ENCODE data around the gene ZBTB44.
"Not testable (repeated sequence)": the region's sequence is repeated elsewhere in the genome, so short reads cannot be mapped to it uniquely, and the experiment has no call there.

ZBTB44 gene

GRCh38 chr11:130269326-130269943 lies 45.3 kb downstream of the ZBTB44 start:
- TF ChIP-seq, protein P1, sequence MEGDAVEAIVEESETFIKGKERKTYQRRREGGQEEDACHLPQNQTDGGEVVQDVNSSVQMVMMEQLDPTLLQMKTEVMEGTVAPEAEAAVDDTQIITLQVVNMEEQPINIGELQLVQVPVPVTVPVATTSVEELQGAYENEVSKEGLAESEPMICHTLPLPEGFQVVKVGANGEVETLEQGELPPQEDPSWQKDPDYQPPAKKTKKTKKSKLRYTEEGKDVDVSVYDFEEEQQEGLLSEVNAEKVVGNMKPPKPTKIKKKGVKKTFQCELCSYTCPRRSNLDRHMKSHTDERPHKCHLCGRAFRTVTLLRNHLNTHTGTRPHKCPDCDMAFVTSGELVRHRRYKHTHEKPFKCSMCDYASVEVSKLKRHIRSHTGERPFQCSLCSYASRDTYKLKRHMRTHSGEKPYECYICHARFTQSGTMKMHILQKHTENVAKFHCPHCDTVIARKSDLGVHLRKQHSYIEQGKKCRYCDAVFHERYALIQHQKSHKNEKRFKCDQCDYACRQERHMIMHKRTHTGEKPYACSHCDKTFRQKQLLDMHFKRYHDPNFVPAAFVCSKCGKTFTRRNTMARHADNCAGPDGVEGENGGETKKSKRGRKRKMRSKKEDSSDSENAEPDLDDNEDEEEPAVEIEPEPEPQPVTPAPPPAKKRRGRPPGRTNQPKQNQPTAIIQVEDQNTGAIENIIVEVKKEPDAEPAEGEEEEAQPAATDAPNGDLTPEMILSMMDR (IDR thresholded peaks at IDR 0.05; ENCODE audit: control insufficient read depth, extremely low read depth, insufficient read depth): no peak
- DNase-seq (ENCODE audit: low read depth): no peak
- H3K4me3 ChIP-seq (ENCODE audit: low read depth, low read length): no peak overlapping the region

GRCh38 chr11:130263351-130263750 lies 51.4 kb downstream of the ZBTB44 start:
- DNase-seq (ENCODE audit: low read depth): no peak
- H3K4me3 ChIP-seq (ENCODE audit: low read depth, low read length): no peak overlapping the region
- TF ChIP-seq, protein P1 (IDR thresholded peaks at IDR 0.05; ENCODE audit: control insufficient read depth, extremely low read depth, insufficient read depth): no peak

DNA sequence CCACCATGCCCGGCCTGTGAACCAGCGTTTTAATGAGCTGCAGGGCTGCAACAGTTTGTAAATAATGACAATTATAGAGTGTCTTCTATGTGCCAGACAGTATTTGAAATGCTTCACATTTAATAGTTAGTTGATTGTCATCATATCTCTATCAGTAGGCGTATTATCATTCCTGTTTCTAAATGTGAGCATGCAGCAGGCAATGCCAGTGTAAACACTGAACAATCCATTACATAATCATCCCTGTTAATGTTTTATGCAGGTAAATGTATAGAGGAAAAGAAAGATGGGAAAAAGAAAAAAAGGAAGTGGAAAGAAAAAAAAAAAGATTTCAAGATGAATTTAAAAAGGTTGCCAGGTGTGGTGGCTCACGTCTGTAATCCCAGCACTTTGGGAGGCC lies 52.3 kb downstream of the ZBTB44 start:
- no peak for DNase-seq (ENCODE audit: low read depth)
- TF ChIP-seq, protein P1 (IDR thresholded peaks at IDR 0.05; ENCODE audit: control insufficient read depth, extremely low read depth, insufficient read depth): no peak
- no peak overlapping the region for H3K4me3 ChIP-seq (ENCODE audit: low read depth, low read length)

DNA sequence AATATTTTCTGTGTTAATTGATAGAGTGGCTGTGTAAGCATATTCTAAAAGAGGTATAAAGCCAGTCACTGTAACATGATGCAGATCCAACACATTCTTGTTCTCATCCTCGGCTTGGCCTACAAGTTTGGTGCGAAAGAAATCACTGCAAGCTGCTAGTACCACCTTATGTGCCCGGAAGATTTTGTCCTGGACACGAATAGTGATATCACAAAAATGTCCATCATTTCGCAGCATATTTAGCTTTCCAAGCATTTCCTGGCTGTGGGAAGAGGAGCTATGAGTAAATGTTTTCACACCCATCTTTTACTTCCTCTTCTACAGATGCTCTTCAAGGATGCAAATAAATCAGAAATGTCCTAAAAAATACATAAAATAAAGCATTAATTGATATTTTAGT lies 53.1 kb downstream of the ZBTB44 start:
- H3K4me3 ChIP-seq (ENCODE audit: low read depth, low read length): no peak overlapping the region
- TF ChIP-seq, protein P1 (IDR thresholded peaks at IDR 0.05; ENCODE audit: control insufficient read depth, extremely low read depth, insufficient read depth): no peak
- no peak for DNase-seq (ENCODE audit: low read depth)

GRCh38 chr11:130260742-130261141 lies 54.0 kb downstream of the ZBTB44 start:
- H3K4me3 ChIP-seq (ENCODE audit: low read depth, low read length): no peak overlapping the region
- no peak for DNase-seq (ENCODE audit: low read depth)
- TF ChIP-seq, protein P1 (IDR thresholded peaks at IDR 0.05; ENCODE audit: control insufficient read depth, extremely low read depth, insufficient read depth): no peak

GRCh38 chr11:130260080-130260627 lies 54.6 kb downstream of the ZBTB44 start:
- TF ChIP-seq, protein P1 (IDR thresholded peaks at IDR 0.05; ENCODE audit: control insufficient read depth, extremely low read depth, insufficient read depth): no peak
- H3K4me3 ChIP-seq (ENCODE audit: low read depth, low read length): no peak overlapping the region
- no peak for DNase-seq (ENCODE audit: low read depth)

DNA sequence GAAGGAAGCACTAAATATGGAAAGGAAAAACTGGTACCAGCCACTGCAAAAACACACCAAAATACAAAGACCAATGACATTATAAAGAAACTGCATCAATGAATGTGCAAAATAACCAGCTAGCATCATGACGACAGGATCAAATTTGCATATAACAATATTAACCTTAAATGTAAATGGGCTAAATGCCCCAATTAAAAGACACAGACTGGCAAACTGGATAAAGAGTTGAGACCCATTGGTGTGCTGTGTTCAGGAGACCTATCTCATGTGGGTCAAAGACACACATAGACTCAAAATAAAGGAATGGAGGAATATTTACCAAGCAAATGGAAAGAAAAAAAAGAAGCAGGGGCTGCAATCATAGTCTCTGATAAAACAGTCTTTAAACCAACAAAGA lies 63.0 kb downstream of the ZBTB44 start:
- not testable (repeated sequence) for DNase-seq (ENCODE audit: low read depth); H3K4me3 ChIP-seq (ENCODE audit: low read depth, low read length)

DNA sequence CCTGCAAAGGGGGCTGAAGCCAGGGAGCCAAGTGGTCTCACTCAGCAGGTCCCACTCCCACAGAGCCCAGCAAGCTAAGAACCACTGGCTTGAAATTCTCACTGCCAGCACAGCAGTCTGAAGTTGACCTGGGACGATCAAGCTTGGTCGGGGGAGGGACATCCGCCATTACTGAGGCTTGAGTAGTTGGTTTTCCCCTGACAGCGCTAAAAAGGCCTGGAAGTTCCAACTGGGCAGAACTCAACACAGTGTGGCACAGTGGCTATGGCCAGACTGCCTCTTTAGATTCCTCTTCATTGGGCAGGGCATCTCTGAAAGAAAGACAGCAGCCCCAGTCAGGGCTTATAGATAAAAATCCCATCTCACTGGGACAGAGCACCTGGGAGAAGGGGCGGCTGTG lies 64.8 kb downstream of the ZBTB44 start:
- DNase-seq (ENCODE audit: low read depth); H3K4me3 ChIP-seq (ENCODE audit: low read depth, low read length): not testable (repeated sequence)

Measured in LNCaP clone FGC (cell line).